Measurements from ENCODE around the gene PGM1.

PGM1 gene

GRCh38 chr1:63693944-63694571 is 100.8 kb downstream of the PGM1 start:
- ChIA-PET CTCF (interaction anchor here (1.0 to 1.7 kb wide), 5 partner anchors 13 to 552 kb away, joined by 3 to 5 read pairs (median 3); no protein-coding TSS in a partner anchor), POLR2A (no interaction called here)
- no peak for TF ChIP-seq CTCF (IDR thresholded peaks at IDR 0.05; ENCODE audit: control extremely low read depth, extremely low read depth, low read depth, missing control alignments)
- peak; percentile 32 for DNase-seq (ENCODE audit: extremely low spot score)

GRCh38 chr1:63698001-63698838 is 105.0 kb downstream of the PGM1 start:
- DNase-seq (ENCODE audit: extremely low spot score) = no peak
- ChIA-PET POLR2A (no interaction called here), CTCF (no interaction called here)
- TF ChIP-seq CTCF (IDR thresholded peaks at IDR 0.05; ENCODE audit: control extremely low read depth, extremely low read depth, low read depth, missing control alignments) = no peak

- ChIA-PET CTCF (interaction anchor here (1.0 to 3.5 kb wide), 2 partner anchors 9 to 24 kb away, joined by 3 to 14 read pairs; no protein-coding TSS in a partner anchor), POLR2A (no interaction called here)
These were observed 108.0 kb downstream of the PGM1 start for GRCh38 chr1:63701187-63701586.

GRCh38 chr1:63703701-63704107 is 110.5 kb downstream of the PGM1 start:
- CTCF ChIA-PET = interaction anchor here (1.3 to 1.5 kb wide), 3 partner anchors 12 to 54 kb away, joined by 3 to 10 read pairs (median 4); no protein-coding TSS in a partner anchor
- no peak for DNase-seq (ENCODE audit: extremely low spot score)
- POLR2A ChIA-PET = no interaction called here
- TF ChIP-seq CTCF (IDR thresholded peaks at IDR 0.05; ENCODE audit: control extremely low read depth, extremely low read depth, low read depth, missing control alignments) = no peak

More at GRCh38 chr1:63701187-63701586, 108.0 kb downstream of the PGM1 start:
- DNase-seq (ENCODE audit: extremely low spot score) = no peak
- TF ChIP-seq CTCF (IDR thresholded peaks at IDR 0.05; ENCODE audit: control extremely low read depth, extremely low read depth, low read depth, missing control alignments) = no peak

- ChIA-PET CTCF (interaction anchor here (1.3 to 1.5 kb wide), 3 partner anchors 13 to 53 kb away, joined by 3 to 10 read pairs (median 4); no protein-coding TSS in a partner anchor), POLR2A (no interaction called here)
- DNase-seq (ENCODE audit: extremely low spot score) = no peak
- TF ChIP-seq CTCF (IDR thresholded peaks at IDR 0.05; ENCODE audit: control extremely low read depth, extremely low read depth, low read depth, missing control alignments) = no peak
These were observed 111.2 kb downstream of the PGM1 start for GRCh38 chr1:63704443-63704842.

- TF ChIP-seq CTCF (IDR thresholded peaks at IDR 0.05; ENCODE audit: control extremely low read depth, extremely low read depth, low read depth, missing control alignments) = no peak
- ChIA-PET CTCF (interaction anchor here (1.3 kb wide), 1 partner anchor 541 kb away, joined by 3 read pairs; no protein-coding TSS in a partner anchor), POLR2A (no interaction called here)
- DNase-seq (ENCODE audit: extremely low spot score) = peak; percentile 39
These were observed 111.9 kb downstream of the PGM1 start for GRCh38 chr1:63705078-63705477.

Data from GM10248 (cell line).